Measurements from ENCODE around the gene NUMBL. TPM values are rescaled to one million over a fixed set of nuclear protein-coding genes. Genes with fewer than 3 reads are reported as not detected.
"Not testable (repeated sequence)": the region's sequence is repeated elsewhere in the genome, so short reads cannot be mapped to it uniquely, and the experiment has no call there.

The NUMBL gene
- total and polyA plus RNA-seq, 2 experiments from 2014 or later = 13.8 to 21.7 TPM

DNA sequence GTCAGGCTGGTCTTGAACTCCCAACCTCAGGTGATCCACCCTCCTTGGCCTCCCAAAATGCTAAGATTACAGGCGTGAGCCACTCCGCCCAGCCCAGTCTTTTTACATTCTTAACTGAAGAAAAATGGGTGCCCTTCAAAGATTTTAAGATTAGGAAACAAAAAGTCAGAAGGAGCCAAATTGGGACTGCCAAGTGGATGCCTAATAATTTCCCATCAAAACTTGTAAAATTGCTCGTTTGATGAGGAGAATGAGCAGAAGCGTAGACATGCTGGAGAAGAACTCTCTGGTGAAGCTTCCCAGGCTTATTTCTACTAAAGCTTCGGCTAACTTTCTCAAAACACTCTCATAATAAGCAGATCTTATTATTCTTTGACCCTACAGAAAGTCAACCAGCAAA lies 31.3 kb downstream of the NUMBL start:
- H3K36me3 ChIP-seq = no peaks in the 10 kb centered on the region
- TF ChIP-seq CTCF (IDR thresholded peaks at IDR 0.05; ENCODE audit: low read depth, low read length) = no peak
- no peaks in the 10 kb centered on the region for H3K4me1 ChIP-seq (ENCODE audit: low read depth)

DNA sequence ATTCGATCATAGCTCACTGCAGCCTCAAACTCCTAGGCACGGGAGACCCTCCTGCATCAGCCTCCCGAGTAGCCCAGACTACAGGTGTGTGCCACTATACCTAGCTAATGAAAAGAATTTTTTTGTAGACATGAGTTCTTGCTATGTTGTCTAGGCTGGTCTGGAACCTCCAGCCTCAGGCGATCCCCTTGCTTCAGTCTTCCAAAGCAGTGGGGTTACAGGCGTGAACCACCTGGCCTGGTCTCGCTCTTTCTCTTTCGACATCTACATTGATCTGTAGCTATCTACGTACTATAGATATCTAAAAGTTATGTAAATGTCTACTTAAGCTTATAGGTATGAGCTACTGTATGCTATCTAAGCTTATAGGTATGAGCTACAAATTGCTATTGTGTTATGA lies 32.4 kb downstream of the NUMBL start:
- no peak for TF ChIP-seq CTCF (IDR thresholded peaks at IDR 0.05; ENCODE audit: low read depth, low read length)
- Histone ChIP-seq H3K27me3 (no peaks in the 10 kb centered on the region), H3K36me3 (no peaks in the 10 kb centered on the region), H3K27ac (no peak overlapping the region), H3K4me3 (no peak overlapping the region), H3K9me3 (ENCODE audit: low read depth) (no peaks in the 10 kb centered on the region), H3K4me1 (ENCODE audit: low read depth) (no peaks in the 10 kb centered on the region)
- no peak for DNase-seq (ENCODE audit: low read depth in 1 of 2, low spot score in 1 of 2)

More for the DNA sequence above, 31.3 kb downstream of the NUMBL start:
- DNase-seq (ENCODE audit: low read depth in 1 of 2, low spot score in 1 of 2) = no peak
- Histone ChIP-seq H3K27ac (no peak overlapping the region), H3K27me3 (no peaks in the 10 kb centered on the region), H3K4me3 (no peak overlapping the region), H3K9me3 (ENCODE audit: low read depth) (no peaks in the 10 kb centered on the region)

GRCh38 chr19:40655684-40656083 lies 34.8 kb downstream of the NUMBL start:
- H3K4me1 ChIP-seq (ENCODE audit: low read depth); H3K9me3 ChIP-seq (ENCODE audit: low read depth); DNase-seq (ENCODE audit: low read depth in 1 of 2, low spot score in 1 of 2); H3K36me3 ChIP-seq; H3K4me3 ChIP-seq; H3K27me3 ChIP-seq; H3K27ac ChIP-seq: not testable (repeated sequence)

GRCh38 chr19:40652303-40652702 lies 38.1 kb downstream of the NUMBL start:
- not testable (repeated sequence) for H3K27ac ChIP-seq; H3K4me1 ChIP-seq (ENCODE audit: low read depth); H3K36me3 ChIP-seq; H3K27me3 ChIP-seq; H3K4me3 ChIP-seq; H3K9me3 ChIP-seq (ENCODE audit: low read depth); DNase-seq (ENCODE audit: low read depth in 1 of 2, low spot score in 1 of 2)

DNA sequence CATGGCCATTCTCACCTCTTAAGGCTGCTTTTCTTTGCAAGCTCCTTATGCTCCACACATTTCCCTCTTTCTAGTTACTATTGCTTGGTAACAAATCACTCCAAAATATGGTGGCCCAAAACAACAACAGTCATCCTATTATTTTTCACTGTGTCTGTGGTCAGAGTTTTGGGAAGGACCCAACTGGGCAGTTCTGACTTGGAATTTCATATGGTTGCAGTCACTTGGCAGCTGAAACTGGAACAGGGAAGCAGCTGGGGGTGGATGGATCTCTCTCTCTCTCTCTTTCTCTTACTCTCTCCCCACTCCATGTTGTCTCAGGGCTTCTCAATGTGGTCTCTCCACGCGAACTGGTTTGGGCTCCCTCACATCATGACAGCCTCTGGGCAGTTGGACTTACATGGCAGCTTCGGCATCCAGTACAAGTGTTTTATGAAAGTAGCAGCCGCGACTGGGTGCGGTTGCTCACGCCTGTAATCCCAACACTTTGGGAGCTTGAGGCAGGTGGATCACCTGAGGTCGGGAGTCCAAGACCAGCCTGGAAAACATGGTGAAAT lies 39.6 kb downstream of the NUMBL start:
- H3K27me3 ChIP-seq = no peaks in the 10 kb centered on the region
- no peaks in the 10 kb centered on the region for H3K36me3 ChIP-seq
- H3K9me3 ChIP-seq (ENCODE audit: low read depth) = no peaks in the 10 kb centered on the region
- no peaks in the 10 kb centered on the region for H3K4me1 ChIP-seq (ENCODE audit: low read depth)
- DNase-seq (ENCODE audit: low read depth in 1 of 2, low spot score in 1 of 2) = peak in 1 of 2 donors; percentile 90
- H3K27ac ChIP-seq = no peak overlapping the region
- no peak overlapping the region for H3K4me3 ChIP-seq
- no peak for TF ChIP-seq CTCF (IDR thresholded peaks at IDR 0.05; ENCODE audit: low read depth, low read length)

GRCh38 chr19:40649903-40650675 lies 40.4 kb downstream of the NUMBL start:
- not testable (repeated sequence) for H3K9me3 ChIP-seq (ENCODE audit: low read depth); H3K4me1 ChIP-seq (ENCODE audit: low read depth); H3K4me3 ChIP-seq; H3K27me3 ChIP-seq; H3K36me3 ChIP-seq; H3K27ac ChIP-seq
- peak in 1 of 2 donors; percentile 19 for DNase-seq (ENCODE audit: low read depth in 1 of 2, low spot score in 1 of 2)

DNA sequence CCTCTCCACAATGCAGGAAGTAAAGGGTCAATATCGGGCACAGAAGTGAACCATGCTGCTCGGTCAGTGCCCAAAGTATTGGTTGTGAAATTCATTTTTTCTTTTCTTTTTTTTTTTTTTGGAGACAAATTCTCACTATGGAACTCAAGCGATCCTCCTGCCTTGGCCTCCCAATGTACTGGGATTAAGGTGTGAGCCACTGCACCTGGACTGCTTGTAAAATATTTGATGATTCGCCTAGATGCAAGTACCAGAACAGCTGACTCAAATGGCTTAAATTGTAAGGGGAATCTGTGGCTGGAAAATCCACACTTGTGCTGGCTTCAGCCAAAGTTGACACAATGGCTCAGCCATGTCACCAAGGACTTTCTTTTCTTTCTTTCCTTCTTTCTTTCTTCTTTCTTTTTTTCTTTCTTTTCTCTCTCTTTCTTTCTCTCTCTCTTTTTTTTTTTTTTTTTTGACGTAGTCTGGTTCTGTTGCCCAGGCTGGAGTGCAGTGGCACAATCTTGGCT lies 43.7 kb downstream of the NUMBL start:
- Histone ChIP-seq H3K27ac (no peak overlapping the region), H3K9me3 (ENCODE audit: low read depth) (no peaks in the 10 kb centered on the region), H3K4me1 (ENCODE audit: low read depth) (no peaks in the 10 kb centered on the region), H3K27me3 (no peaks in the 10 kb centered on the region), H3K36me3 (no peaks in the 10 kb centered on the region), H3K4me3 (no peak overlapping the region)
- DNase-seq (ENCODE audit: low read depth in 1 of 2, low spot score in 1 of 2) = no peak
- TF ChIP-seq CTCF (IDR thresholded peaks at IDR 0.05; ENCODE audit: low read depth, low read length) = no peak
